ENCODE results near the gene MMP7.
"Not testable (repeated sequence)": the region's sequence is repeated elsewhere in the genome, so short reads cannot be mapped to it uniquely, and the experiment has no call there.

Gene MMP7

GRCh38 chr11:102534261-102534872 lies 3.8 kb upstream of the MMP7 start:
- no peak for DNase-seq

- no peak for DNase-seq
Measured at GRCh38 chr11:102528618-102529017, 1.9 kb downstream of the MMP7 start.

GRCh38 chr11:102527684-102528083 lies 2.9 kb downstream of the MMP7 start:
- no peak for DNase-seq

GRCh38 chr11:102527041-102527440 lies 3.5 kb downstream of the MMP7 start:
- DNase-seq: no peak

GRCh38 chr11:102523887-102524286 lies 6.7 kb downstream of the MMP7 start:
- no peak for DNase-seq

- DNase-seq: no peak
Measured at GRCh38 chr11:102523189-102523570, 7.4 kb downstream of the MMP7 start.

- DNase-seq: no peak
Measured at GRCh38 chr11:102522312-102523188, 8.0 kb downstream of the MMP7 start.

GRCh38 chr11:102521121-102521520 lies 9.4 kb downstream of the MMP7 start:
- DNase-seq: no peak

- no peak for DNase-seq
Measured at GRCh38 chr11:102520514-102520913, 10.0 kb downstream of the MMP7 start.

- DNase-seq: no peak
Measured at GRCh38 chr11:102518296-102519094, 12.1 kb downstream of the MMP7 start.

GRCh38 chr11:102517670-102518069 lies 12.9 kb downstream of the MMP7 start:
- DNase-seq: no peak

GRCh38 chr11:102516179-102516578 lies 14.4 kb downstream of the MMP7 start:
- DNase-seq: no peak

GRCh38 chr11:102513869-102514268 lies 16.7 kb downstream of the MMP7 start:
- DNase-seq: no peak

- DNase-seq: no peak
Measured at GRCh38 chr11:102510439-102511135, 20.0 kb downstream of the MMP7 start.

- not testable (repeated sequence) for DNase-seq
Measured at GRCh38 chr11:102502831-102503230, 27.7 kb downstream of the MMP7 start.

- no peak for DNase-seq
Measured at GRCh38 chr11:102500829-102501228, 29.7 kb downstream of the MMP7 start.

- DNase-seq: no peak
Measured at GRCh38 chr11:102499931-102500330, 30.6 kb downstream of the MMP7 start.

GRCh38 chr11:102499151-102499550 lies 31.4 kb downstream of the MMP7 start:
- DNase-seq: no peak

GRCh38 chr11:102497061-102497460 lies 33.5 kb downstream of the MMP7 start:
- DNase-seq: no peak

- DNase-seq: peak; percentile 88
Measured at GRCh38 chr11:102495161-102496042, 35.1 kb downstream of the MMP7 start.

GRCh38 chr11:102494216-102494615 lies 36.3 kb downstream of the MMP7 start:
- DNase-seq: no peak

GRCh38 chr11:102493524-102493923 lies 37.0 kb downstream of the MMP7 start:
- no peak for DNase-seq
